ENCODE results near the gene NOL9.

The NOL9 gene

GRCh38 chr1:6588128-6588892 lies 34.0 kb upstream of the NOL9 start:
- FAIRE-seq (no peak), DNase-seq (ENCODE audit: insufficient read length) (no peak)
- TF ChIP-seq POLR2AphosphoS5 (IDR thresholded peaks at IDR 0.05; ENCODE audit: low read depth, low read length): no peak
- TF ChIP-seq POLR2A (IDR thresholded peaks at IDR 0.05; ENCODE audit: low read depth, low read length): no peak
- TF ChIP-seq TAF1 (IDR thresholded peaks at IDR 0.05; ENCODE audit: borderline replicate concordance, low read depth, low read length): no peak

GRCh38 chr1:6587261-6588005 lies 33.1 kb upstream of the NOL9 start:
- FAIRE-seq (no peak), DNase-seq (ENCODE audit: insufficient read length) (no peak)

GRCh38 chr1:6586404-6586816 lies 32.1 kb upstream of the NOL9 start:
- FAIRE-seq (no peak), DNase-seq (ENCODE audit: insufficient read length) (no peak)
- TF ChIP-seq POLR2AphosphoS5 (IDR thresholded peaks at IDR 0.05; ENCODE audit: low read depth, low read length): 0 out of 2 replicates have a peak, but pooled peaks have one; percentile 23
- no peak for TF ChIP-seq POLR2A (IDR thresholded peaks at IDR 0.05; ENCODE audit: low read depth, low read length)
- TF ChIP-seq TAF1 (IDR thresholded peaks at IDR 0.05; ENCODE audit: borderline replicate concordance, low read depth, low read length): no peak

More at GRCh38 chr1:6587261-6588005, 33.1 kb upstream of the NOL9 start:
- TF ChIP-seq TAF1 (IDR thresholded peaks at IDR 0.05; ENCODE audit: borderline replicate concordance, low read depth, low read length): no peak
- no peak for TF ChIP-seq POLR2AphosphoS5 (IDR thresholded peaks at IDR 0.05; ENCODE audit: low read depth, low read length)
- no peak for TF ChIP-seq POLR2A (IDR thresholded peaks at IDR 0.05; ENCODE audit: low read depth, low read length)

- TF ChIP-seq POLR2AphosphoS5 (IDR thresholded peaks at IDR 0.05; ENCODE audit: low read depth, low read length) (no peak), POLR2A (IDR thresholded peaks at IDR 0.05; ENCODE audit: low read depth, low read length) (no peak), TAF1 (IDR thresholded peaks at IDR 0.05; ENCODE audit: borderline replicate concordance, low read depth, low read length) (no peak)
- DNase-seq (ENCODE audit: insufficient read length) (no peak), FAIRE-seq (no peak)
These were observed 31.5 kb upstream of the NOL9 start for GRCh38 chr1:6585841-6586240.

- DNase-seq (ENCODE audit: insufficient read length) (no peak), FAIRE-seq (no peak)
- TF ChIP-seq POLR2AphosphoS5 (IDR thresholded peaks at IDR 0.05; ENCODE audit: low read depth, low read length): no peak
- no peak for TF ChIP-seq TAF1 (IDR thresholded peaks at IDR 0.05; ENCODE audit: borderline replicate concordance, low read depth, low read length)
- no peak for TF ChIP-seq POLR2A (IDR thresholded peaks at IDR 0.05; ENCODE audit: low read depth, low read length)
These were observed 30.9 kb upstream of the NOL9 start for GRCh38 chr1:6585081-6585722.

GRCh38 chr1:6584126-6585080 lies 30.1 kb upstream of the NOL9 start:
- DNase-seq (ENCODE audit: insufficient read length): no peak
- FAIRE-seq: no peak

GRCh38 chr1:6582370-6582769 lies 28.1 kb upstream of the NOL9 start:
- TF ChIP-seq POLR2AphosphoS5 (IDR thresholded peaks at IDR 0.05; ENCODE audit: low read depth, low read length): no peak
- TF ChIP-seq TAF1 (IDR thresholded peaks at IDR 0.05; ENCODE audit: borderline replicate concordance, low read depth, low read length): no peak
- TF ChIP-seq POLR2A (IDR thresholded peaks at IDR 0.05; ENCODE audit: low read depth, low read length): no peak
- DNase-seq (ENCODE audit: insufficient read length) (no peak), FAIRE-seq (no peak)

More at GRCh38 chr1:6584126-6585080, 30.1 kb upstream of the NOL9 start:
- TF ChIP-seq POLR2A (IDR thresholded peaks at IDR 0.05; ENCODE audit: low read depth, low read length) (no peak), POLR2AphosphoS5 (IDR thresholded peaks at IDR 0.05; ENCODE audit: low read depth, low read length) (no peak), TAF1 (IDR thresholded peaks at IDR 0.05; ENCODE audit: borderline replicate concordance, low read depth, low read length) (no peak)

- DNase-seq (ENCODE audit: insufficient read length) (no peak), FAIRE-seq (no peak)
- no peak for TF ChIP-seq POLR2AphosphoS5 (IDR thresholded peaks at IDR 0.05; ENCODE audit: low read depth, low read length)
- no peak for TF ChIP-seq POLR2A (IDR thresholded peaks at IDR 0.05; ENCODE audit: low read depth, low read length)
- TF ChIP-seq TAF1 (IDR thresholded peaks at IDR 0.05; ENCODE audit: borderline replicate concordance, low read depth, low read length): no peak
These were observed 27.4 kb upstream of the NOL9 start for GRCh38 chr1:6581561-6582305.

GRCh38 chr1:6580593-6581409 lies 26.5 kb upstream of the NOL9 start:
- TF ChIP-seq POLR2AphosphoS5 (IDR thresholded peaks at IDR 0.05; ENCODE audit: low read depth, low read length): no peak
- no peak for TF ChIP-seq POLR2A (IDR thresholded peaks at IDR 0.05; ENCODE audit: low read depth, low read length)
- no peak for TF ChIP-seq TAF1 (IDR thresholded peaks at IDR 0.05; ENCODE audit: borderline replicate concordance, low read depth, low read length)
- FAIRE-seq: no peak

More at GRCh38 chr1:6580593-6581409, 26.5 kb upstream of the NOL9 start:
- no peak for DNase-seq (ENCODE audit: insufficient read length)
